DMS79 treated with DMSO at 0.1 percent for 48 hours (cell line): ENCODE results near the gene SLC4A1.

ENCODE experiments used
- DNase-seq: peaks from one replicate; lab custom pipeline; 2025; lab: John Stamatoyannopoulos, UW

The SLC4A1 gene

DNA sequence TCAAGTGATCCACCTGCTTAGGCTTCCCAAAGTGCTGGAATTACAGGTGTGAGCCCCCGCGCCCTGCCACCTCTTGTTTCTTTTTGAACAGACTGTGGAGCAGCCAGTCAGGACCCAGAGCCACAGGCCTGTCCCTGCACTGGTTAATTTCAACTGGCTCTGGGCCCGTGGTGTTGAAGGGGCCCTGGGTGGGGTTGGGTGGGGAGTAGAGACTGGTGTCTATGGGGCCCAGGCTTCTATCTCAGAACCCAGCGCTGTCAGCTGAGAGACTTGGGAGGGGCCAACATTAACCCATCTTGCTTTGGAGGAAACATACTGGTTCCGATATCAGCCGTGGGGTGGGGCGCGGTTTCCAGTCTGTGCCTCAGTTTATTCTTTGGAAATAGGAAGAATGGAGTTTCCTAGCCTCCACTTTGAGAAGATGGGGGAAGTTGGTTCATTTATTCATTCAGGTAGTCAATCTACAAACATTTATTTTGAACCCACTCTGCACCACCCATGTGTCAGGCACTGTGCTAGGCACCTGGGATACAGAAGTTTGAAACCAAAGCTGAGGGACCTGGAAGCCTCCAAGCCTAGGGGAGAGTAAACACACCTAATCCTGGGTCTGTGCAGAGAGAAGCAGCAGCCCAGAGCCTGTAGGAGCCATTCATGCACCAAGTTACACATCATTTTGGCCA lies 15.5 kb upstream of the SLC4A1 start:
- DNase-seq = no peak

DNA sequence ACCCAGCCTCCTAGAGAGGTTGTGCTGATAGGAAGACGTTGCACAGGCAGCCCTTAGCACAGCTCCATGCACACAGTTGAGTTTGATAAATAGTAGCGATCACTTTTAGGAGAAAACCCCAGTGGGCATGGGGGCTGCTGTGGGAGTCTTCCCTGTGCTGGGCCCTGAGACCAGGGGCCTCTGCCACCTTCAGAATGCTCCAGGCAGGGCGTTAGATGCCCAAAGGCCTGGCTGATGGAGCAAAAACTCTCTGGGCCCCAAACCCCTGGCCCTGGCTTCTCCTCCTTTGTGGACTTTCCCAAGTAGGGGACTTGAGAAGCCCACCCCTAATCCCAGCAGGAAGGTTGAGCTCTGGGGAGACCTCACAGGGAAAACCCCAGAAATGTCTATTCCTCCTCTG lies 14.3 kb upstream of the SLC4A1 start:
- no peak for DNase-seq

DNA sequence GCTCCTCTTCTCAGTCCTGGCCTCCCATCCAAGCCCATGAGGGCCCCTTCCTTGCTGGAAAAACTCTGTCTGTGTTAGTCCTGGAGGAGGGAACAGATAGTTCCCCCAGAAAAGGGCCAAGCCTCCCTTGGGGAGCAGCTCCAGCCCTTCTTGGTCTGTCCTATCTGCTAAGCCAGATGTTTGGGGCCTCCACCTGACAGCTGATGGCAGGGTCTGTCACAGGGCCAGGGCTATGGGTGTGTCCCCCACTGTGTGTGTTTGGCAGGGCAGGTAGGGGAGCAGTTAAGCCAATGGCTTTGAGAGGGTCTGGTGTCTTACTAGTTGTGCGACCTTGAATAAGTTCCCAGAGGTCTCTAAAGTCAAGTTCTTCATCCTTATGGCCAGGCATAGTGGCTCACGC lies 13.6 kb upstream of the SLC4A1 start:
- no peak for DNase-seq

DNA sequence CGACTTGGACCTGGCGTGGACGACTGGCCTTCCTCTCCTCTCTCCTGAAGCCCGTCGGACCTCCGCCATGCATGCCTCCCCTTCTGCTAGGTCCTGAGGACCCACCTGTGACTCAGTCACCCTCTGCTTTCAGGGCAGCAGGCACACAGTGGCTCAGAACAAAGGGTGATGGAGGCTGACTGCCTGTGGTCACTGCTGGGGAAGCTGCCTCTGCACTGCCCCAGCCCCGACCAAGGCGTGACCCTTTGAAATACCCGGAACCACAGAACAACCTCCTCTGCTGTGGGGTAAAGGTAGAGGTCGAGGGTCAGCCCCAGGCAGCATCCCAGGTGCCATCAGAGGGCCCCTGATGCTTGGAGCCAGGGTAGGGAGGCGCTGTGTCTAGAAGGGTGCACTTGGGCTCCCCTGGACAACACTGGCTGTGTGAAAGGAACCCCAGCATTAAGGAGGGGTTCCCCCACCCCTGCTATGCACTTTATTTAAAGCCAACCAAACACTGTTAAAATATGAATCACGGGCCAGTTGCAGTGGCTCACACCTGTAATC lies 12.5 kb upstream of the SLC4A1 start:
- DNase-seq = no peak

DNA sequence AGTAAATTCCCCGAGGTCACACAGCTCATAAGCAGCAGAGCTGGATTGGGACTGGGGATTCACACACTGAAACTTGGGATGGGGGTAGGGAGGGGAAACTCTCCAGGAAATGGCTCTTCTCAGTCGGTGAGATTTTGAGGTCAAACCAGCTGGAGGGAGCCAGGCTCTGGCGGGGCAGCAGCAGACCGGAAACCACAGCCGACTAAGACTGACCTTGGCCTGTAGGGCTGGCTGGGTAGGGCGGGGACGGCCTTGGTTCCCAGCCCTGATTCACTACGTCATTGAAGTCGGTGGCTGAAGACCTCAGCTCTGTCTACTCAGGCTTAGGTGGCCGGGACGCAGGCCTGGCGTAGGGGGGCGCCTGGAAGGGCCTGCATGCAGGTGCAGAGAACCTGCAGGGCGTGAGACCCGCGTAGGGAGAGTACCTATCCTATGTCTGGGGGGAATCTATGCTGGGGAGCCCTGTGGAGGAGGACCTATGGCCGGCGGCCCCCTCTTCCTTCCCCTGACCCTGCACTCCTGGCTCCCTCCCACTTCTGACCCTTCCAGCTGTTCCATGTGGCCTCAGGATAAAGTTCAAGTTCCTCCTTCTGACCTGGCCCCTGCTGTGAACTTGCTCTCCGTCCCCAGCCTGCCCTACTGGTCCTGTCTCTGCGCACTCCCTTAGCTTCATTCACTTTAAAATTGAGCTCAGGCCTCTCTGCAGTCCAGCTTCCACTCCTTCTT lies 11.9 kb upstream of the SLC4A1 start:
- no peak for DNase-seq

DNA sequence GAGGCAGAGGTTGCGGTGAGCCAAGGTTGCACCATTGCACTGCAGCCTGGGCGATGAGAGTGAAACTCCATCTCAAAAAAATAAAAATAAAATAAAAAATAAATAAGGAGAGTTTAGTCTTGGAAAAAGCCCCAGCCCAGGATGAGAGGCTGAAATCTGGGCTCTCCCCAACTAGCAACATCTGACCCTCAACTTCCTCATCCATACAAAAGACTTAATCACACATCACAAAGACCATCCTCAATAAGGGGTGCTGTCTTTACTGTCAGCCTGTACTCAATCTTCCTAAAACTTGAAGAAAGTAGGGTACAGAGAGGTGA lies 11.4 kb upstream of the SLC4A1 start:
- DNase-seq = no peak

DNA sequence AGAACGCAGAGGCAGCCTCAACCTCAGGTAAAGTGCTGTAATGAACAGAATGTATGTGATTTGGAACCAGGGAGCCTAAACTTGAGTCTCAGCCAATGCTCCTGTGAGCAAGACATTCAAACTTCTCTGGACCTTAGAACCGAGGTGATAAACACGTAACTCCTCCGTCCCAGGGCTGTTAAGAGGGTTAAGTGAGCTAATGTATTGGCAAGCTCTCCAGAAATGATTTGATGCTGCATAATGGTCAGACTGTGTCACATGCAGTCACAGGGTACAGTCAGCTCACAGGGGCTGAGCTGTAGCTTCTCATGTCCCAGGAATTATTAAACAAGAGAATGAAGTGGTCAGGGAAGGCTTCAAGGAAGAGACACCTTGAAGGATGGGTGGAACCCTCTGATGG lies 10.0 kb upstream of the SLC4A1 start:
- DNase-seq = no peak

DNA sequence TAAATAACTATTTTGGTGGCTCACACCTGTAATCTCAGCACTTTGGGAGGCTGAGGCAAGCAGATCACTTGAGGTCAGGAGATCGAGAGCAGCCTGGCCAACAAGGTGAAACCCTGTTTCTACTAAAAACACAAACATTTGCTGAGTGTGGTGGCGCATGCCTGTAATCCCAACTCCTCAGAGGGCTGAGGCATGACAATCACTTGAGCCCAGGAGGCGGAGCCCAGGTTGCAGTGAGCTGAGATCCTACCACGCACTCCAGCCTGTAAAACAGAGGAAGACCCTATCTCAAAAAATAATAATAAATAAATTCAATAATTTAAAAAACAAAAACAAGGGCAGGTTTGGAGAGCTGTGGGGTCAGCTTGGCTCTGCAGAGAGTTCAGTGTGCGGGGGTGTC lies 5.7 kb upstream of the SLC4A1 start:
- DNase-seq = no peak

DNA sequence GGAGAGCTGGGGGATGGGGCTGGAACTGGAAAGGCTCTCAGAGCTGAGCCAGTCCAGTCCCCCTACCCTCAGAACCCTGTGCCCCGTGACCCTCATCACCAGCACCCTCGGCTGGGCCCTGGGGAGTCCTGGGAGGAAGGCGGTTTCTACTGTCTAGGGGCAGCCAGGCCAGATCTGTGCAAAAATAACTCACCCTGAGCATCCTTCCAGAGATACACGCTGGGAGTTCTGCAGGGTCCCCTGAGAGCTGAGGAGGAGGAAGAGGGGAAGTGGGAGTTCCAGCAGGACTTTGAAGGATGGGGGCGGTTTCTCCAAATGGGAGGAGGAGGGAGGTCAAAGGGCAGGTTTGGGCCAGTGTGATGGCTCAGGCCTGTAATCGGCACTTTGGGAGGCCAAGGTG lies 5.0 kb upstream of the SLC4A1 start:
- no peak for DNase-seq

DNA sequence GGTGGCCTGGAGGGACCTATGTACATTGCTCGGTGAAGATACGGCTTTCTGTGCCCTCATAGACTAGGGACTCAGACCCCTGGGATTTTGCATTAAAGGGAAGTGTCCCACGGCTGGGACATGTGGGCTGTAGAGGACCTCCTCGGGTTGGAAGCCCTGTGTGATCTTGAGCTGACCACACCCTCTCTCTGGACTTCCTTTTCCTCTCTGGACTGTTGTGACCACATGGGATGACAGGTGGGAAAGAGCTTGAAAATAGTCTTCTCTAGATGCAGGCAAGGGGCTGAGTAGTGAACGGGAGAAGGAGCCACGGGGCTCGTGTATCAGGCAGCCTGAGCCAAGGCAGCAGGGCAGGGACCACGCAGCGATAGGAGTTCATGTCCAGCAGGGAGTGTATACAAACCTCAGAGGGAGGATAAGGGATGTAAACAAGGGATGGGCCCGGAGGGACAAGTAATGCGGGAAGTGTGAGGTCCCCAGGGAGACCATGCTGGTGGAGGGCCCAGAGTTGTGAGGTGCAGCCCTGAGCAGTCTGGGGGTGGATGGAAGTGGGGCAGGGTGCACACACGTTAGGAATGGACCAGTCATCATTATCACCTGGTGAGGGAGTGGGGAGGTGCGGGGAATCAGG lies 4.5 kb upstream of the SLC4A1 start:
- no peak for DNase-seq

DNA sequence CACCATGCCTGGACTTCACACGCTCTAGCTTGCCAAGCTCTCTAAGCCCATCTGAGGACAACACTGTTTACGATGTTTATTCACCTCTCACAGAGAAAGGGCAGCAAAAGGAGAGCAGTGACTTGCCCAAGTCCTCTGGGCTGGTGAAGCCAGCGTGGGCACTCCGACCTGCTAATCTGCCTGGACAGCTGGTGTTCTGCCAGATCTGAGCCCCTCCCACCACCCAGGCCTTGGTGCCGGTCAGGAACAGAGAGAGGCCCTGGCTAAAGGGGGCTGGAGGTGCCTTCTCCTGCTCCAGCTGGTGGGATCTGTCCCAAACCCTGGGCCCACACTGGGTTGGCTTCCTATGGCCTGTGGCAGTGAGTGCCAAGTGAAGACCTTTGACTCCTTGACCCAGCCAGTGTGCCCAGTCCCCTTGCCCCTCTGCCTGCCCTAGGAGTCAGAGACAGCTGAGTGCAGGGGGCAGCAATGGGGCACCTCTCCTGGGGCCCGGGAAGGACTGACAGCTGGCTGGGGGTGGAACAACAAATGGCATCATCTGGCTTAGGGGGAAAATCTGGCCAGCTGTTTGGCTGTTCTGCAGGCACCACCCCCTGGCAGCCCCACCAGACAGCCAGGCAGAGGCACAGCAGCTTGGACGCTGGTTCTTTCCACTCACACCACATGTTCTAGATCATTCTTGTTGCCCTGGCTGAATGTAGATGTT lies 1.8 kb upstream of the SLC4A1 start:
- DNase-seq = no peak

DNA sequence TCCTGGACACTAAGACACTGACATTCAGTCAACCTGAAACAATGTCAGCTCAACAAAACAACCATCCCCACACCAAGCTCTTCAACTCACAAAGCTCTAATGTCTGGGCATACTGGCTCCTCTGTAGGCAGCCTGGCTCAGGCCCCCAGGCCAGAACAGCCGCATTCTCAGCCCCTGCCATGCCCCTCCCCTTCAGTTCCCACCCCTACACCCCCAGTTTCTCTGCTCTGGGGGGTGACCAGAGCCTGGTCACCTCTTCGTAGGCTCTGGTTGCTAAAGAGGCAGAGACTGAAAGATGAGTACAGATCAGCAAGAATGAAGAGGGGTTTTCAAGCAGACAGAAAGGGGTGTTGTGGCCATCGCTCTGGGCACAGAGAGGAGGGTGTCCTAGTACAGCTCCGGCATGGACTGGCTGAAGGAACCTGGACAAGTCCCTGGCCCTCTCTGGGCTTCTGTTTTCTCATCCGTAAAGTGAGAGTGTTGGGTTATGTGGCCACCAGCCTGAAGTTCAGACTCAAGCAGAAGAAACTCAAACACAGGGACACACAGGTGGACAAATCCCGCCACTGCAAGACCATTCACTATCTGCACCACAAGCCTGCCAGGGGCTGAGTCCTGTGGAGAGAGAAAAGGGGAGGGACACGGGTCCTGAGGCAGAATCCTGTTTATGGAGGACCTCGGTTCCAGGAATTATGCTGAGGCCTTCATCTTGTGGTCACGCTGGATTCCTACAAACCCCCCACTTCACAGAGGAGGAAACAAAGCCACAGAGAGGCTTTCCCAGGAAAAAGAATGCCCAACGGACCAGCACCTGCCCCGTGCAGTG lies 987 bp upstream of the SLC4A1 start:
- DNase-seq = no peak

DNA sequence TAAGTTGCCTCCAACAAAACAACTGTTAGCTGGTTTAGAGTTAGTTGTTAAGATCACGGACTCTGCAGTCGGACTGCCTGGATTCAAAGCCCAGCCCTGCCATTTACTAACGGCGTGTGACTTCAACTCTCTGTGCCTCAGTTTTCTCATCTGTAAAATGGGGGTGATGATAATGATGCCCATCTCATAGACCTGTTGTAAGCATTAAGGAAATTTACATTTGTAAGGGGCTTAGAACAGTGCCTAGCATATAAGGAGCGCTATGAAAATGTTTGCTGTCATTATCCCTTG lies 825 bp downstream of the SLC4A1 start:
- no peak for DNase-seq

DNA sequence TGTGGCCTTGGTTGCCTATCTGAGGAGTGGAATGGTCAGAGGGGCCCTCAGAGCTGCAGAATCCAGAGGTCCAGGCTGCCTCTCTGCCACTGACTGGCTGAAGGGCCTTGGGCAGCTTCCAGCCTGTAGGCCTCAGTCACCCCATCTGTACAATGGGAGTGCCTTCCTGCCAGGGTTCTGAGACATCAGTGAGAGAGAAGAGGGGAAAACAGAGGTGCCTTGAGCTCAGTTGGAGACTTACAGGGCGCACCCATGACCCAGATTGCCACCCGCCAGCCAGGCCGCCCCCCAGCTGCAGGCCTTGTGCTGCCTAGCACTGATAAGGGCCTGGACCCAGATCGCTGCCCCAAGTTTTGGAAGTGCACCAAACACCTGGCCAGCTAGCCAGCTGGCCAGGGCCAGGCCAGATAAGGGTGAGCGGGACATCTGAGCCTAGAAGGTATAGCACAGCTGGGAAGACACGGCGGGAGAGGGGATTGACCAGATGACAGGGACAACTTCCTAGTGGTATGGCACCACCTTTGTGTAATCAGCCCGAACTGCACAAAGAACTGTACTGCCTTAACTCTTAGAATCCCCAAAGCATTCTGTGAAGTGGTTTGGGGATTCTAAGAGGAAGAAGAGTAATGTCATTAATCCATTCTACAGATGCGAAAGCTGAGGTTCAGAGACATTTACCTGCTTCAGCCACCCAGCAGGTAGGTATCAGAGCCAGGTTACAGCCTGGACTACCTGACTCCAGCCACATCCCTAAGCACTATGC lies 1.4 kb downstream of the SLC4A1 start:
- DNase-seq = no peak

DNA sequence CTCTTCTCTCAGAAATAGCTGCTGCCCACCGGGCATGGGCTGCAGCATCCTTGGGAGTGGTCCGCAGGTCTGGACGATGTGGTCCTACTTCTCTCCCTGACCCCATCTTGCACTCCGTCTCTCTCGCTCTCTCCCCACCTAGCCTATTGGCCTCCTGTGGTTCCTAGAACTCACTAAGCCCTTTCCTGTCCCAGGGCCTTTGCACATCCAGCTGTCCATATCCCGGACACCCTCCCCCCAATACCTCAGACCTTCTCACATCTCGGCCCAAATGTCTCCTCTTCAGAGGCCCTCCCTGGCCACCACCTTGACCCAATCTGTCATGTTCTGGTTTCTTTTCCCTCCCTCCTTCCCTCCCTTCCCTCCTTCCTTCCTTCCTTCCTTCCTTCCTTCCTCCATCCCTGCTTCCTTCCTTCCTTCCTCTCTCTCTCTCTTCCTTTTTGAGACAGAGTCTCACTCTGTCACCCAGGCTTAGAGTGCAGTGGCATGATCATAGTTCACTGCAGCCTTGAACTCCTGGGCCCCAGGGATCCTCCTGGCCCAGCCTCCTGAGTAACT lies 4.5 kb downstream of the SLC4A1 start:
- DNase-seq = no peak

DNA sequence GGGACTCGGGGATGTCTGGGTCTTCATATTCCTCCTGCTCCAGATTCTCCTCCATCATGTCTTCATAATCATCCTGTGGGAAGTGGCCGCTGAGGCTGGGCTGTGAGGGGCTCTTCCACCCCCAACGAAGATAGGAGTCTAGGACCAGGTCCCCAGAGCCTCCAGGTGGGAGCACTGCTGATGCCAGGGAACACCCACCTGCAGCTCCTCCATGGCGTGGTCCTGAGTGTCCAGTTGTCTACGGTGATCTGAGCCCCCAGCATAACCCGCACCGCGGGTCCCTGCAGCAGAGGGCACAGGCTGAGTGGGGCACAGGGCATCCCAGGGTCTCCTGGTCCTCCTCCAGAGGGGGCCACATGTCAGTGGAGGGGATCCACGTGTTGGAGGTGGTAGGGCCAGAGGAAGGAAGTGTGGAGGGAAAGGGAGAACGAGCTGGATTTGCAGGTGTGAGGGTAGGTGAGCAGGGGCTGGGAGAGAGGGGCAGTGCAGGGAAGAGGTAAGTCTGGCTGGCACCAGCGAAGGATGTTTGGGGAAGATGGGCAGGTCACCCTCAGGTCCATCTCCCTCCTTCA lies 5.2 kb downstream of the SLC4A1 start:
- no peak for DNase-seq

DNA sequence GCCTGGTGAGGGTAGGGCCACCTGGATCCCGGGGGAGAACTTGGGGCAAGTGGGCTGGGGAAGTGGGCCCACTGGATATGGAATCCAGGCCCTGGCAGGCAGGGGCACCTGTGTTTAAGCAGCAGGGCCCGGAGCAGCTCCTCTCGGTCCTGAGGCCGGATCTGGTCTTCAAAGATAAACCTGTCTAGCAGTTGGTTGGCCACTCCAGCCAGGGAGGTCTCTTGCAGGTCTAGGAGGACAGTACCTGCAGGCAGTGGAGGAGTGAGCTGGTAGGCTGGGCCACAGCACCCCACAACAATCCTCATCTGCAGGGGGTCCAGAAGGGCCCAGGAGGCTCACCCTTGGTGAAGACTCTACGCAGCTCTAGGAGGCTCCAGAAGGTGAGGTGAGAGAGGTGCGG lies 7.6 kb downstream of the SLC4A1 start:
- DNase-seq = no peak

DNA sequence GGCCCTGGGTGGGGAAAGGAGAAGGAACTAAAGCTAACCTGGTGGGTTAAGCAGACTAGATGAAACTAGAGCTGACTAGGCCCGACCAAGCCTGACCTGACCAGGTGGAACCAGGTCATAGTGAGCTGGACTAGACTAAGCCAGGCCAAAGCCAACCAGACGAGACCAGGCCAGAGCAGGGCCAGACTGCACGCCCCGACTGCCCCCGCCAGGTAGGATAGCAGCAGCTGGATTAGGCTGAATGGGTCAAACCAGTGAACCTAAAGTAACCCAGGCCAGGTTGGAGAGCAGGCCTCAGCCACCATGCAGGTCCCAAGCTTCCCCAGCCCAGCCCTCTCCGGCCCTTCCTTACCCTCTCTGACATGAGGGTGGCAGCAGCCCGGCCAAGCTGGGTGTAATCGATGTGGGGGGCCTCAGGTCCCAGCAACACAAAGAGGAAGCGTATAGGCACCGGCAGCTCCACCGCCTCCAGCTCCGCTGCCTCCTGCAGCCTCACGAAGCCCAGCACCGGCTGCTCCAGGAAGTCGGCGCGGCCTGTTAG lies 9.1 kb downstream of the SLC4A1 start:
- DNase-seq = no peak

DNA sequence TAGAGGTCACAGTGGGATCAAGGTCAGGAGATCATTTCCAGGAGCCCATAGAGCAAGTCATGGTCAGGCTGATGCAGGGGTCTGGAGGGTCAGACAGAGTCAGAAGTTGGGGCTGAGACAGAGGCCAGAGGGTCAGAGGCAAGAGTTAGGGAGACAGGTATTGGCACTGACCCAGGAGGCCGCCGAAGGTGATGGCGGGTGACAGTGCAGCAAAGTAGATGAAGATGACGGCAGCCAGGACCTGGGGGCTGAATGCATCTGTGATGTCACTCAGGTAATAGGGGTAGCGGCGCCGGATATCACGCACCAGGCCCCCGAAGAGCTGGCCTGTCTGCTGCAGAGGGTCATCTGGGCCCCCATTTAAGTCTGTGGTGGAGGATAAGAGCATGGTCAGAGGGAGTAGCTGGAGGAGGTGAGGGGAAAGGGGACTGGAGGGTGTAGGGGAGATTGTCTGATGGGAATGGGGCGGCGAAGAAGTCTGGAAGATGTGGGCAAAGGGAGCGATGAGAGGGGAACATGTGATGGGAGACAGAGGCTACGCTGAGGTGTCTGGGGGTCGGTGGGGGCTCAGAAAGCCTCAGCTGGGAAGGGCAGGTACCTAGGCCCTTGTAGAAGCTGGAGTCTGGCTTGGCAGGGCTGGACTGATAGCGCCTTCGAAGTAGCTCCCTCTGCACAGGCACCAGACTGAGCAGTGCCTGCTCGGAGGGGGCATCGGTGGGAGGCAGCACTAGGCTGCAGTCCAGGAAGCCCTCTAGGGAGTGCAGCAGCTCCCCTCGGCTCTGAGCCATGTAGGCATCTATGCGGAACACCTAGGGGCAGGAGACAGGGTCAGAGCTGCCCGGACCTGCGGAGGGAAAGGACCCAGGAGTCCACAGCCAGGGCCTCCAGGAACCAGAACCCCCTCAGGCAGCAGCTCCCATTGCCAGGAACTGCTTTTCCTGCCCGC lies 9.8 kb downstream of the SLC4A1 start:
- DNase-seq = no peak
